Ishikawa (cell line): ENCODE measurements around the gene MEIS3.

ENCODE experiments used
- CEBPB ChIP-seq: IDR thresholded peaks from 2 replicates; pipeline ENCODE4 v1.6.1; 2012
- CREB1 ChIP-seq: IDR thresholded peaks from 2 replicates; pipeline ENCODE4 v1.6.1; 2012; ENCODE audit warnings: low read depth
- EGR1 ChIP-seq: IDR thresholded peaks from 2 replicates; pipeline ENCODE4 v1.6.1; 2012
- EP300 ChIP-seq: IDR thresholded peaks from 2 replicates; pipeline ENCODE4 v1.6.1; 2012; ENCODE audit warnings: borderline replicate concordance
- FOXM1 ChIP-seq: IDR thresholded peaks from 2 replicates; pipeline ENCODE4 v1.6.1; 2012; ENCODE audit warnings: low read depth, borderline replicate concordance
- MAX ChIP-seq: IDR thresholded peaks from 2 replicates; pipeline ENCODE4 v1.6.1; 2012
- NFIC ChIP-seq: IDR thresholded peaks from 2 replicates; pipeline ENCODE4 v1.6.1; 2012
- RAD21 ChIP-seq: IDR thresholded peaks from 2 replicates; pipeline ENCODE4 v1.6.1; 2012; ENCODE audit warnings: low read depth
- REST ChIP-seq: IDR thresholded peaks from 2 replicates; pipeline ENCODE4 v1.6.1; 2012; ENCODE audit warnings: low read depth, mild to moderate bottlenecking
- TAF1 ChIP-seq: IDR thresholded peaks from 2 replicates; pipeline ENCODE4 v1.6.1; 2012; ENCODE audit warnings: low read depth, mild to moderate bottlenecking
- TCF12 ChIP-seq: IDR thresholded peaks from 2 replicates; pipeline ENCODE4 v1.6.1; 2012; ENCODE audit warnings: low read depth
- TEAD4 ChIP-seq: IDR thresholded peaks from 2 replicates; pipeline ENCODE4 v1.6.1; 2012
- USF1 ChIP-seq: IDR thresholded peaks from 2 replicates; pipeline ENCODE4 v1.6.1; 2012
- YY1 ChIP-seq: IDR thresholded peaks from 2 replicates; pipeline ENCODE4 v1.6.1; 2012; ENCODE audit warnings: low read depth
- ZBTB7A ChIP-seq: IDR thresholded peaks from 2 replicates; pipeline ENCODE4 v1.6.1; 2012; ENCODE audit warnings: low read depth

The MEIS3 gene

GRCh38 chr19:47432091-47432490, 12.8 kb upstream of the MEIS3 start:
- TF ChIP-seq CREB1 (no peak), MAX (no peak), TCF12 (no peak), CEBPB (no peak), EP300 (no peak), NFIC (no peak), TAF1 (no peak), RAD21 (no peak), USF1 (no peak)

GRCh38 chr19:47430041-47430802, 10.9 kb upstream of the MEIS3 start:
- TF ChIP-seq EP300 (no peak), USF1 (no peak), ZBTB7A (no peak), NFIC (no peak), CEBPB (no peak), TCF12 (no peak), TEAD4 (no peak), FOXM1 (no peak), CREB1 (no peak), RAD21 (no peak), YY1 (no peak), MAX (no peak), TAF1 (no peak), EGR1 (no peak), REST (no peak)

- TF ChIP-seq NFIC (no peak), FOXM1 (no peak), TCF12 (no peak), EGR1 (no peak)
Measured at GRCh38 chr19:47429140-47429793, 9.9 kb upstream of the MEIS3 start.

- TF ChIP-seq RAD21 (no peak), MAX (peak; percentile 30; the same call in 1 of the 2 replicates)
Measured at GRCh38 chr19:47428177-47428894, 9.0 kb upstream of the MEIS3 start.

GRCh38 chr19:47427241-47428176, 8.2 kb upstream of the MEIS3 start:
- TF ChIP-seq RAD21, result peak; percentile 91
- 0 out of 2 replicates have a peak, but pooled peaks have one; percentile 8 for TF ChIP-seq EGR1
- TF ChIP-seq MAX, result no peak
- TF ChIP-seq REST, result no peak
- TF ChIP-seq CREB1, result no peak
- TF ChIP-seq EP300, result no peak
- no peak for TF ChIP-seq TAF1
- TF ChIP-seq USF1, result no peak
- TF ChIP-seq TEAD4, result no peak
